Measurements from ENCODE around the gene SETD2. TPM values are rescaled to one million over a fixed set of nuclear protein-coding genes. Genes with fewer than 3 reads are reported as not detected.

Gene SETD2
- total and polyA plus RNA-seq, 2 of the 8 experiments (the other 6 are each of a cell fraction or from before 2014, with no cell fraction given) = 15.7 to 46.3 TPM

- Histone ChIP-seq H3K79me2 (ENCODE audit: control insufficient read depth in 1 of 2, insufficient read depth in 2 of 2, low read length in 2 of 2) (peaks cover 21 to 37% of the 10 kb centered on the region in 2 experiments), H4K5ac (ENCODE audit: insufficient read length, low read depth, low read length) (no peak overlapping the region), H2BK5ac (ENCODE audit: low read depth, low read length) (no peak overlapping the region), H2BK120ac (replicated peaks; ENCODE audit: low read depth, low read length) (no peak overlapping the region), H3K79me1 (ENCODE audit: low read depth, low read length) (peaks cover 2% of the 10 kb centered on the region; the same call in 1 of the 2 replicates), H3K23me2 (ENCODE audit: low read depth, low read length) (peaks cover 10% of the 10 kb centered on the region; the same call in 1 of the 2 replicates), H3K4me3 (ENCODE audit: extremely low read depth in 1 of 4, insufficient read depth in 2 of 4, low read depth in 3 of 4, low read length in 4 of 4) (no peak overlapping the region), H3K27me3 (replicated peaks in 1 of 4; ENCODE audit: control insufficient read depth in 3 of 4, extremely low read depth in 1 of 4, insufficient read depth in 3 of 4, low read length in 3 of 4) (peaks cover 0 to 12% (median 3%) of the 10 kb centered on the region in 4 experiments; a peak in 3 of 7 replicates), H2BK15ac (ENCODE audit: low read length) (peak overlapping the region; percentile 46; the same call in 1 of the 2 replicates), H4K20me1 (replicated peaks in 1 of 2; ENCODE audit: control insufficient read depth in 1 of 2, insufficient read depth in 2 of 2, low read length in 2 of 2) (peaks cover 4 to 15% of the 10 kb centered on the region in 2 experiments), H4K91ac (replicated peaks; ENCODE audit: insufficient read length, low read length) (no peak overlapping the region), H3K9me3 (ENCODE audit: insufficient read depth in 2 of 2, low read depth in 1 of 2, low read length in 1 of 2) (no peaks in the 10 kb centered on the region), H3K14ac (ENCODE audit: insufficient read length) (no peak overlapping the region), H3K23ac (ENCODE audit: insufficient read length) (no peak overlapping the region), H3K56ac (replicated peaks; ENCODE audit: insufficient read length, low read depth, low read length) (no peak overlapping the region), H3K4ac (replicated peaks; ENCODE audit: insufficient read length, low read depth, low read length) (peak overlapping the region; percentile 83), H3K36me3 (ENCODE audit: control insufficient read depth in 2 of 4, insufficient read depth in 4 of 4, low read length in 3 of 4) (no peaks in the 10 kb centered on the region; a peak in 1 of 8 replicates), H2AFZ (ENCODE audit: low read length) (no peak overlapping the region), H3K4me1 (replicated peaks in 1 of 4; ENCODE audit: control insufficient read depth in 3 of 4, insufficient read depth in 4 of 4, low read length in 3 of 4) (peaks cover 3 to 27% (median 16%) of the 10 kb centered on the region in 4 experiments), H3K9ac (replicated peaks in 1 of 4; ENCODE audit: extremely low read depth in 1 of 4, low read depth in 3 of 4, low read length in 3 of 4) (no peak overlapping the region), H2AK5ac (ENCODE audit: low read depth, low read length) (0 out of 2 replicates have a peak overlapping the region, but pooled peaks have one; percentile 65), H4K8ac (ENCODE audit: extremely low read depth, insufficient read depth, low read length) (peak overlapping the region; percentile 59), H3K4me2 (ENCODE audit: insufficient read depth in 1 of 2, low read depth in 2 of 2, low read length in 2 of 2) (no peak overlapping the region; a peak in 2 of 4 replicates), H3K18ac (ENCODE audit: extremely low read depth, low read length) (no peak overlapping the region), H2BK12ac (ENCODE audit: low read depth, low read length) (peak overlapping the region; percentile 1; the same call in 1 of the 2 replicates), H2BK20ac (ENCODE audit: low read length) (0 out of 2 replicates have a peak overlapping the region, but pooled peaks have one; percentile 18), H3K27ac (ENCODE audit: low read depth, low read length) (no peak overlapping the region)
- no peak for DNase-seq (ENCODE audit: low read depth in 1 of 2, low spot score in 2 of 2)
- WGBS, 2 experiments (ENCODE audit: extremely low coverage in 1 of 2, insufficient coverage in 1 of 2, insufficient read length in 1 of 2, insufficient replicate concordance in 2 of 2, low coverage in 1 of 2, low lambda C conversion rate in 2 of 2, missing lambda C conversion rate in 1 of 2) = 94% methylated on average over 5 of the region's 5 CpGs; no CpG with 5 or more reads in 1 of the 2 experiments
- POLR2A ChIA-PET (ENCODE audit: partially characterized antibody) = interaction anchor here (0.7 to 2.8 kb wide), 6 partner anchors 11 to 65 kb away, joined by 3 to 12 read pairs (median 4); no protein-coding TSS in a partner anchor
- CTCF ChIA-PET (ENCODE audit: partially characterized antibody) = interaction anchor here (0.6 to 13.0 kb wide), 4 partner anchors 25 to 125 kb away, joined by 3 to 130 read pairs (median 6); no protein-coding TSS in a partner anchor
- no peak for FAIRE-seq
- no peak for TF ChIP-seq HDAC6 (IDR thresholded peaks at IDR 0.05; ENCODE audit: low read depth, low read length)
- TF ChIP-seq MAFK (IDR thresholded peaks at IDR 0.05; ENCODE audit: low read depth, low read length) = no peak
- TF ChIP-seq KDM5A (IDR thresholded peaks at IDR 0.05; ENCODE audit: low read length) = no peak
- no peak for TF ChIP-seq SP4 (IDR thresholded peaks at IDR 0.05; ENCODE audit: low read length)
- TF ChIP-seq HDAC2 (IDR thresholded peaks at IDR 0.05; ENCODE audit: borderline replicate concordance in 1 of 2, low read depth in 2 of 2, low read length in 2 of 2) = no peak
- TF ChIP-seq TEAD4 (IDR thresholded peaks at IDR 0.05; ENCODE audit: low read depth, low read length) = no peak
- no peak for TF ChIP-seq SAP30 (IDR thresholded peaks at IDR 0.05; ENCODE audit: insufficient read depth, insufficient replicate concordance, low read length)
- TF ChIP-seq SRF (IDR thresholded peaks at IDR 0.05; ENCODE audit: low read depth, low read length) = no peak
- no peak for TF ChIP-seq JUN (IDR thresholded peaks at IDR 0.05; ENCODE audit: low read depth, low read length)
- no peak for TF ChIP-seq SP2 (IDR thresholded peaks at IDR 0.05; ENCODE audit: low read length)
- TF ChIP-seq ATF2 (IDR thresholded peaks at IDR 0.05; ENCODE audit: low read length) = no peak
- TF ChIP-seq CHD1 (IDR thresholded peaks at IDR 0.05; ENCODE audit: low read depth, low read length) = no peak
Measured at GRCh38 chr3:46977811-46978195, 186.1 kb downstream of the SETD2 start.

Data from H1 (cell line).